HL-60/S4 treated with phorbol 12-myristate 13-acetate at 8.2 ng/mL for 4 days and 3 days (cell line): ENCODE data around the gene TNRC6B.

Source experiments
- in situ Hi-C: fragments of 300-500 bp; cut with MboI; formaldehyde crosslinking; loops from 2 replicates; pipeline ENCODE4 v1.15.0; 2022; ENCODE audit warnings: low sequenced_read_pairs

TNRC6B gene

DNA sequence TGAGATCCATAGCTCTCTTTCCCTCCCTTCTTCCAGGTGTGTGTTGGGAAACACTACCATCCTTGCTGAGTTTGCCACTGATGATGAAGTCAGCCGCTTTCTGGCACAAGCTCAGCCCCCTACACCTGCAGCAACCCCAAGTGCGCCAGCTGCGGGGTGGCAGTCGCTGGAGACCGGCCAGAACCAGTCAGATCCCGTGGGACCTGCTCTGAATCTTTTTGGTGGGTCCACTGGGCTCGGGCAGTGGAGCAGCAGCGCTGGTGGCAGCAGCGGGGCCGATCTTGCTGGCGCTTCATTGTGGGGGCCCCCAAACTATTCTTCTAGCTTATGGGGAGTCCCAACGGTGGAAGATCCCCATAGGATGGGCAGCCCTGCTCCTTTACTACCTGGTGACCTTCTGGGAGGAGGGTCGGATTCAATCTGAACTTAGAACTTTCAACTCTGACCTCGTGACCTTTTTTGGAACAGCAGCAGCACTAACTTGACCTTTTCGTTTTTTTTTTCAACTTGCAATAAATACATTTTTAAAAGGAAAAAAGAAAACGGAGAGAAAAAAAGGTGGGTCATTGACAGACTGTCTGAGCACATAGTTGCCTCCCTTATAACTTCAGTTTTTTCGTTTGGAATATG is 145.2 kb downstream of the TNRC6B start:
- in situ Hi-C loops = no loop called here

DNA sequence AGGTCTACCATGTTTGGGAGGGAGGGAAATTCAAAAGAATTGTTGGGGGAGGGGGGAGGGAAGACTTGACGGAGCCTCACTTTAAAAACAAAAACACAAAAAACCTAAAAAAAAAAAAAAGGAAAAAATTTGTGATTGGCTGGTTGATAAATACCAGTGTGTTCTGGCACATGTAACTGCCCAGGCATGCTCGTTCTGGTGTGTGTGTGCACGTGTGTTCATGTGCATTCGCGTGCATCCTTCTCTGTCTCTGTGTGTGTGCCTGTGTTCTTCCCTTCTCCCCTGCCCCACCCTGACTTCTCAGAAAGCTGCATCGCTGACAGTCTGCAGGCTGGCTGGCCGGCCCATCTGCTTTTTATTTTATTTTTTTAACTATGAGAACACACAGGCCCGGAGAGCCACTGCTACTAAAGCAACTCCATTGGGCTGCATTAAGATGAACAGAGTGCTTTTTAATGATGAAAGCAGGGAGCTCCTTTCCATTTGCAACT is 146.0 kb downstream of the TNRC6B start:
- in situ Hi-C loops = no loop called here

DNA sequence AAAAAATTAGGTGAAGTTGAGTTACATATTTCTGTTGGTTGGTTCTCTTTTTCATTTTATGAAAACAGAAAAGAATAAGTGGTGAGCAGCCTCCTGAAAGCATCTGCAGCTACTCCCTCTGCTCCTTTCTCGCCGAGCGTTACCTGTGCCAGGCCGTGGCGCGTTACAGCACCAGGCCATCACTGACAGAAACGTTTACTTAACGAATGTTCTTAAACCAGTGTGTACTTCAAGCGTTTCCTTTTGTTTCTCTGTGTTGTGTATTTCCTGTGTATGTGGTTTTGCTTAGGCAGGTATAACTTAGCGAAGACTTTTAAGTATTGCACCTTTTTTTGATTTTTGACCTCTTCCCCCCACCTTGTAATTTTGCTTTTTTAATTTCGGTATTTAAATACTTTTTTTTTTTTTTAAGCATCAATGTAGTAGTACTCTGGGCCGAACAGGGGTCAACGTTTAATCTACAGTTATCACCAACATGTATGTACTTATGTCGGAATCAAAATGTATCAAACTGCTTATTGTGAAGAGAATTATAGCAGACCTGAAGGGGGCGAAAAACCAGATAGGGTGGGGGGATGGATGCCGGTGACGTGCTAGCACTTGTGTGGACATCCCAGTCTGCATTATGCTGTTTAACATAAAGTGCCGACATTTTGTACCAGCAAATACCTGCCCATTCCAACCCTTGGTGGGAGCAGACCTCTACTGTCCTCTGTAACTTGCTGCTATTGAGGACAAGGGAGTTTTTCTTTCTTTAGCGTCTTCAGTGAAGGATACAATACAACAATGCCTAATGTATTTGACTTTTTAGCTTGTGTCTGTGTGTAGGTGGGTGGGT is 147.0 kb downstream of the TNRC6B start:
- in situ Hi-C loops = no loop called here

DNA sequence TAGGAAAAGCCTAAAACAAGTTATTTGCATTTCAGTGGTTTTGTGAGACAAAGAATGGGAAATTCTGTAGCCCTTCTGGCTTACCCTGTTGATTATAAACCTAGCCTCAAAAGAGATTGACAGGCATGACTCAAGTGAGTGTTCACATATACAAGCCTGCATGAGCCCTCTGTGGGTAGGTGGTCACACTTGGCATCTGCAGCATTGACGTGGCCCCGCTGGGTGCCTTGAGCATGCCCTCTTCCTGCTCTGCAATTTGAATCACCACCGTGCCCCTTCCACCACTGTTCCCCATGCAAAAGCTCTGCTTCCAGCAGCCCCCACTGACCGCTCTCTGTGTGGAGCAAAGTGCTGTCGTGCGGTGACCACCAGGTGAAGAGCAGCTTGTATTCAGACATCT is 147.6 kb downstream of the TNRC6B start:
- in situ Hi-C loops = no loop called here

DNA sequence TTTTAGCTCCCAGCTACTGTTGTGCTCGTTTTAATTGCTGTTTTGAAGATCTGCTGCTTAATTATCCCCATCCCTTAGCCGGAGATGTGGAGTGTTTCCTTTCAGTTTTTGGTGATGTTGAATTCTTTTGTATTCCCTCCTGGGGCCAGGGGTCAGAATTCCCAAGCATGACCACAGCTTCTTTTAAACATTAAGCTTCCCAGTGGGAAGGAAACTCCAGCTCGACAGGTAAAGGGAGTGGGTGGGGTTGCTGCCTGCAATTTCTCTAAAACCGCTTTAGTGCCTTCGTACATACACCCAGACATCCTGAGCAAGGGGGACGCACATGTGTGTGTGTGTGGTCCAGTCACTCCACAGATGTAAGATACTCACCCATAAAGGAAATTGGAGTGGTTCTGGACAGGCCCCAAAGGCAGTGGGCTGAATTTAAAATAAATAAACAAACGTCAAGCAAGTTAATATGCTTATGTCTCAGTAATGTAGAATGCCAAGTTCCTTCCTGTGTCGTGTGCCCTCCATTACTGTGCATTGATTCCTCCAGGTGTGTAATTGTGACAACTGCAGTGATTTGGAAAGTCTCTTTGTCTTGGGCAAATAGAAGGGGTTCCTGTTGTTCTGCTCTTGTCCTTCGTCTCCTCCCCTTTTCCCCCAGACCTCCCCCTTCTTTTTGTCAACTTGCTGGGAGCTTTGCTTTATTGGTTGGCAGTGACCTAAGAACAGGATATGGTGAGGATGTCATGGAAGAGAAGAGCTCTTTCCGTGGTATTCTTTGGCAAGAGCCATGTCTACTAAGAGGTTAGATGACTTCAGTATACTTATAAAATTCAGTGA is 149.4 kb downstream of the TNRC6B start:
- in situ Hi-C loops = no loop called here

DNA sequence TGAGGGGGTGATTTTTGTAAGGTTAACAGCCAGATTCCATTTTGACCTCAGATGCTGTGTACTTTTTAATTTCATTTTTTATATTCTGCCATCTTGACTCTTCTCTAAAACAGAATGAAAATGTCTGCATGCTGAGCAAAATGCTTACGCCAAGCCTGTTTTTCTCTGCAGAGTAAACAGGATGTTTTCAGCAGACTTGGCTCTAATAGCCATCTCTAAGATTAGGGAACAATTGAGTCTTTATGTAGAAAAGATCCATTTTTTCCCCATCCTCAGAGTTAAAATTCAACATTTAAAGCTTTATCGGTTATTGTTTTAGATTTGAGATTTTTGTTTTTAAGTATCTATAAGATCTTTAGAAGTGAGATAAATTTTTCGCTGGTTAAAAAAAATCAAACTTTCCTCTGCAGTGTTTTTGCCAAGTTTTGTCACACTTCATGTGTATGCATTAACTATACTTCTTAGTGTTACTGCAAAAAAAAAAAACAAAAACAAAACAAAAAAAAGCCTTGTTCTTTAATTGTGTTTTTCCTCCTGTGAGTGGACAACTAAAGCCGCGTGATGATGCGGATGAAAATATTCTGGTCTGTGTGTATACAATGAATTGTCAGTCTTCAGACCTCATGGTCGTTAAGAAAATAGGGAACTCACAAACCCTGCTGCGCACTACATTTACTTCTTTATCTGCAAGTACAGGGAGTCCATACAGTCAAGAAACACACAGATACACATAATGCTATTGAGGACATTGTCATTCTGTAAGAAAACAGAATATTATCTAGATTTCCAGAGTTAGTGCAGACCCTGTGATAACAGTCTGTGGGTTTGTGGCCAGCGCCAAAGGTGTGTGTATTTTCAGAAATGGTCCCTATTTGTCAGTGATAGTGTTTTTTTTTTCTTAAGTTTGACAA is 151.1 kb downstream of the TNRC6B start:
- in situ Hi-C loops = no loop called here

DNA sequence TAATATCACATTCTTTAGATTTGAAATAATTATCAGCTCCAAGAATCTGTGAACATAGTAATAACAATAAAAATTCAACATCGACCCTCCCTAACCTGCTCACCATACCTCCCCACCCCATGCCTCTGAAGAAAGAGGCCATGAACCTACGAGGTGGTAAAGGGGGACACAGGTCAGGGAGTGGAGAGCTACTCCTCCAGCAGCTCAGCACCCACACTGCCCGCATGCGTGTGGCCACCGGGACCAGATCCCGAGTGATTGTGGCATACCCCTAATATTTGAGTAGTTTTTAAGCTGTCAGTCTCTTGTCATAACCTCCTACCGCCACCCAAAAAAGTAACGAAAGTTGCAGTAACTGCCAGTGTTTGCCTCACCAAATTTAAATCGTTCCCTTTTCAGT is 151.7 kb downstream of the TNRC6B start:
- in situ Hi-C loops = no loop called here

DNA sequence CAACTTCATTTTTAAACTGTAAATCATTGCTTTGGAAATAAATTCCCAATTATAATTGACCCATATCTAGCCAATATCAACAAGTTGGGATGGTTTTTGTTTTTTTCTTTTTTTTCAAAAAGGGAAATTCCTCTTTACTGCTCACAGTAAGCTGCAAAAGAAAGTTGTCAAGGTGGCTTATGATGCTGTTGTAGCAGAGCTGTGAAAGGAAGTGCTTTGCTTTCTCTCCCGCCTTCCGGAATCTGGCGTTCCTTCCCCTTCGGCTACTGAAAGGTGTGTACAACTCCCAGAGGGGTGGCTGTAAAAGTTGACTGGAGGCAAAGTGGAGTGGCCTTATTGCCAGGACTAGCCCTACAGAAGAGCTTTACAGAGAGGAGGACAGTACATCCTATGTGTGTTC is 152.4 kb downstream of the TNRC6B start:
- in situ Hi-C loops = no loop called here

DNA sequence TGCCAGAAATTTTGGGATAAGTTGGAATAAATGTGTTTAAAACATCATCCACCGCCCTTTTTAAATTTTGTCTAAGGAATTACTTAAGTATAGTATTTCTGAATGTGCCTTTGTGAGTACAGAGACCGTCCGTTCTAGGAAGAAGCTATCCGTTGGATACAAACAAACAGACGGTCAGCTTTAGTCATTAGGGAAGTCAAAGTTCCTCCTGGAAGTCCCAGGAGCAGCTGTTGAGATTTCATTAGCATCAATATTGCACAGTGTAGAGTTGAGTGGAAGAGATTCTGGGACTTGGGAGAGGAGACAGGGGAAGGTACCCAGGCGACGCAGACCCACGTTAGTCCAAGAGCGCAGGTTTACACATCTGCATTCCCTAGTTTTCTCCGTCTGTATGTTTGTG is 152.9 kb downstream of the TNRC6B start:
- in situ Hi-C loops = no loop called here

DNA sequence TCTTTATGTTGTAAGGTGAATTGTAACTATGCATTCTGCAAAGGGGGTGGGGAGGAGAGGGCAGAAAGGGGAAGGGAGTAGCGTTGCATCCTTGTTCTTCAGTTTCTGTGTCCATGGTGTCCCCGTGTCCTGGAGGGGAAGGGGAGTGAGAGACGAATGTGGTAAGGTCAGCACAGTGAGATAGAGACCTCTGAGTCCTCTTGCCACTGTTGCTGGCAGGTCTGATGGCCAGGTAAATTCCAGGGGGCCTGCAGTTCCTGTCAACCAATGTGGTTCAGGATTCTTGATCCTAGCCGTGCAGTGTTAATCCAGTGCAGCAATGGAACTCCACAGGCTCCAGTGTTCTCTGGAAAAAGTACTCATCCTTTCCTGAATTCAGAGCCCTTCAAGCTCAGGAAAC is 154.0 kb downstream of the TNRC6B start:
- in situ Hi-C loops = no loop called here

DNA sequence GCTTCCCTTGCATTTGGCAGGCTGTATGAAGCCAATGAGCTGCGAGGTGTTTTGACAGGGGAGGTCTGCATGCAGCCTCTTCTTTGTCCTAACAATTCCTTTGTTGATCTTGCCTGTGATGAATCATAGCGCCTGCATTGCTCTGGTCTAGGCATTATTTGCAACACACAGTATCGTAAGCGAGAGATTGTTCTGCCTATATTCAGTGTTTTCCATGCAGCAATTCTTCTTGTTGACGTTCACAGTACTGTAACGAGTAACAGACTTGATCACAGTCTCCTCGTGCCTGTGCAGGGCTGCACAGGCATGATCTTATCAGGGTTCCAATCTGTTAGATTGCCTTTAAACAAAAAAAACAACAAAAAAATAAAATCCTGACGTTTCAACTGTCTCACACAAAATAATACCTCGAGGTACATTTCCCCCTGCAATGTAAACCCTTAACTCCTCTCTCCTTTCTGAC is 154.6 kb downstream of the TNRC6B start:
- in situ Hi-C loops = no loop called here

DNA sequence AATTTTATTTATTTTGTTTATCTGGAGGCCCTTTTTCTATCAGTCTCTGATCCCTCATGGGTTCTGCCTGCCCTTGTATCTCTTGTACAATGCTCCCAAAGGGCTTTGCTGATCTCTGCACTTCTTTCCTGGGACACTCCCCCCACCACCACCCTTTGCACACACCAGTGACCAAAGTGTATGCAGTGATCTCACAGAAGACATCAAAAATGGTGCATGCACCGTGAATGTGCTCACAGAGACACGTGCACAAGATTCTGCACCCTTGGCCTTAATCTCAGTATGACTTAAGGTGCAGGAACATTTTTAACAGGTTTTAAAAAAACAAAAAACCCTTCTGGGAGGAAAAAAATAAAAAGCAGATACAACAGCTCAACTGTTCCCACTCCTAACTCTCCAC is 156.3 kb downstream of the TNRC6B start:
- in situ Hi-C loops = no loop called here

DNA sequence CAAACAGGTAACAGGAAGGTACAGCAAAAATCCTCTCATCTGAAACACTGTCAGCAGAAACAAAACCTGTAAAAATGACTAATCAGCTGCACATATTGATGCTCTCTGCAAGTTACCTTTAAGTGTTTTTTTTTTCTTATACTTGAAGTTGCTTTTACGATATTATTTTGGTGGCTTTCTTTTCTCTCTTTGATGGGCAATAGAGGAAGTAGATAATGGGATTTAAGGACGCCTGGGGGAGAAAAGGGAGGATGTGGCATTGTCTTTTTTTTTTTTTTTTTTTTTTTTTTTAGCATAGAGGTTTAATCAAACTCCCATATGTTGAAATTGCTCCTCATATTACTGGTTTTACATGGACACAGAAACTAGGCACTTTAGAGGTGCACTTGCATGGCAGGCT is 157.2 kb downstream of the TNRC6B start:
- in situ Hi-C loops = no loop called here

DNA sequence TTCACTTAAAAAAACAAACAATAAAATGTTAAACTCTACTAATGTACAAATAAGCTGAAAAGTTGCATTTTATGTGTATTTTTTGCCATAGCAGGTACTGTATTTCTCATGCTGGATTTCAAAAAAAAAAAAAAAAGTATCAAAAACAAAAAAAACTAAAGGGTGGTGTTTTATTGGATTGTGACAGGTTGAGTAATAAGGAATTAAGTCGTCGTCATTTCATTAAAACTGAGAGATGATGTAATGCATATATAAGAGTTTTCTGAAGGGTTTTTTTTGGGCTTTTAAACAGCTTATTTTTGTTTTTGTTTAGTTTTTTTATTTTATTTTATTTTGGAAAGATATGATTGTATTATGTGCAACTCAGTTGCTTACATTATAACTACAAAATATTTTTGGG is 157.6 kb downstream of the TNRC6B start:
- in situ Hi-C loops = no loop called here

DNA sequence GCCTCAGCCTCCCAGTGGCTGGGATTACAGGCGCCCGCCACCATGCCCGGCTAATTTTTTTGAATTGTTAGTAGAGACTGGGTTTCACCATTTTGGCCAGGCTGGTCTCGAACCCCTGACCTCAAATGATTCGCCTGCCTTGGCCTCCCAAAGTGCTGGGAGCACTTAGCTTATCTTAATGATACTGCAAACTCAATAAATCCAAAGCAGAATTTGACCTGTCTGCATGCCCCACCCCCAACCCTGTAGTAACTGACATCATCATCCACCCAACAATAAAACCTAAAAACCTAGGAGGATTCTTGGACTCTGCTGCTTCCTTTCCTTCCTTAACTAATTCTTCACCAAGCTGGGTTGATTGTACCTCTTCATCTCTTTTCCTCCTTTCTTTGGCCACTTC is 162.3 kb downstream of the TNRC6B start:
- in situ Hi-C loops = no loop called here

DNA sequence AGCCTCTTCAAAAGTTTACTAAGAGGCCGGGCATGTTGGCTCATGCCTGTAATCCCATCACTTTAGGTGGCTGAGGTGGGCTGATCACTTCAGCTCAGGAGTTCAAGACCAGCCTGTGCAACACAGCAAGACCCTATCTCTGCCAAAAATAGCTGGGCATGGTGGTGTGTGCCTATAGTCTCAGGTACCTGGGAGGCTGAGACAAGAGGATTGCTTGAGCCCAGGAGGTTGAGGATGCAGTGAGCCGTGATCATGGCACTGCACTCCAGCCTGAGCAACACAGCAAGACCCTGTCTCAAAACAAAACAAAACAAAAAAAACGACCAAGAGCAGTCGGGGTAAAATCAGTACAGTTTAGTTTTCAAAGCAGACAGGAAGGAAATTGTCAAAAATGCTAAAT is 163.9 kb downstream of the TNRC6B start:
- in situ Hi-C loops = no loop called here

DNA sequence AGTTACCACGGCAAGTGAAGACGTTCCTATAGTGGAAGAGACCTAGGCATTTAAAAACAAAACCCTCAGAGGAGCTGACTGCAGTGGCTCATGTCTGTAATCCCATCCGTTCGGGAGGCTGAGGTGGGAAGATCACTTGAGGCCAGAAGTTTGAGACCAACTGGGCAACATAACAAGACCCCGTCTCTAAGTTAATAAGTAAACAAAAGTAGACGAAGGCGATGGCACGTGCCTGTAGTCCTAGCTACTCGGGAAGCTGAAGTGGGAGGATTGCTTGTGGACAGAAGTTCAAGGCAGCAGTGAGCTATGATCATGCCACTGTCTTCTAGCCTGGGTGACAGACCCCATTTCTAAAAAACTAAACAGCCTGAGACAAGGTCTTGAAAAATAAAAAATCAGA is 164.8 kb downstream of the TNRC6B start:
- in situ Hi-C loops = no loop called here

DNA sequence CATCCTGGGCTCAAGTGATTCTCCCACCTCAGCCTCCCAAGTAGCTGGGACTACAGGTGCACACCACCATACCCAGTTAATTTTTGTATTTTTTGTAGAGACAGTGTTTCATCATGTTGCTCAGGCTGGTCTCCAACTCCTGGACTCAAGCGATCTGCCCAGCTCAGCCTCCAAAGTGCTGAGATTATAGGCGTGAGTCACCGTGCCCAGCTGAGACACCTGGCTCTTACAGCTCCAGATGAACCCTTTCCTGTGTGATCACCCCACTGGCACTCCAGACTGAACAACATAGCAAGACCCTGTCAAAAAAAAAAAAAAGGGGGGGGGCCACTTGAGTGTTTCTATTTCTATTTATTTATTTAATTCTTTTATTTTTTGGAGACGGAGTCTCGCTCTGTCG is 167.5 kb downstream of the TNRC6B start:
- in situ Hi-C loops = no loop called here

DNA sequence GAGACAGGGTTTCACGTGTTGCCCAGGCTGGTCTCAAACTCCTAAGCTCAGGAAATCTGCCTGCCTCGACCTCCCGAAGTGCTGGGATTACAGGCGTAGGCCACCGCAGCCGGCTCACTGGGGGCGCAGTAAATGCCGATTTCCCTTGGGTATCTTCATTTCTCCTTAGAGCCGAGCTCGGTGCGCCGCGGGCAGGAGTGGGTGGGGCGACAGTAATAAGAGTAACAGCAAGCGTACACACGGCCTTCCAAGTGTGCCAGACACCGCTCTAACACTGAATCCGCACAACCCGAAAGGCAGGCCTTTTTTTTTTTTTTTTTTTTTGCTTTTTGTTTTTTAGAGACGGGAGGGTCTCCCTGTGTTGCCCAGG is 168.1 kb downstream of the TNRC6B start:
- in situ Hi-C loops = no loop called here
